HG03095 (cell line): ENCODE results near the gene CLHC1.

Source experiments
- ATAC-seq: cut with Tn5 transposase; IDR thresholded peaks from one replicate; pipeline ENCODE4 v1.9.1; 2021; ENCODE audit warnings: moderate library complexity; ENCODE audit not compliant: unreplicated experiment

The CLHC1 gene

GRCh38 chr2:55169915-55170314 lies 62.2 kb downstream of the CLHC1 start:
- ATAC-seq = no peak

GRCh38 chr2:55169359-55169758 lies 62.7 kb downstream of the CLHC1 start:
- no peak for ATAC-seq

GRCh38 chr2:55168221-55169154 lies 63.6 kb downstream of the CLHC1 start:
- ATAC-seq = peak; percentile 69

GRCh38 chr2:55165626-55166025 lies 66.5 kb downstream of the CLHC1 start:
- no peak for ATAC-seq

- ATAC-seq = no peak
These were observed 67.3 kb downstream of the CLHC1 start for GRCh38 chr2:55164534-55165480.

- ATAC-seq = no peak
These were observed 68.1 kb downstream of the CLHC1 start for GRCh38 chr2:55163941-55164390.

GRCh38 chr2:55163274-55163721 lies 68.8 kb downstream of the CLHC1 start:
- no peak for ATAC-seq

GRCh38 chr2:55162284-55163006 lies 69.6 kb downstream of the CLHC1 start:
- no peak for ATAC-seq

- no peak for ATAC-seq
These were observed 70.5 kb downstream of the CLHC1 start for GRCh38 chr2:55161295-55162210.

GRCh38 chr2:55160422-55160821 lies 71.7 kb downstream of the CLHC1 start:
- no peak for ATAC-seq

GRCh38 chr2:55159752-55160151 lies 72.3 kb downstream of the CLHC1 start:
- no peak for ATAC-seq

- peak; percentile 71 for ATAC-seq
These were observed 72.9 kb downstream of the CLHC1 start for GRCh38 chr2:55159037-55159651.

- ATAC-seq = no peak
These were observed 73.8 kb downstream of the CLHC1 start for GRCh38 chr2:55158111-55158814.

GRCh38 chr2:55157474-55157884 lies 74.6 kb downstream of the CLHC1 start:
- no peak for ATAC-seq

GRCh38 chr2:55156984-55157383 lies 75.1 kb downstream of the CLHC1 start:
- no peak for ATAC-seq

GRCh38 chr2:55156326-55156725 lies 75.8 kb downstream of the CLHC1 start:
- no peak for ATAC-seq

GRCh38 chr2:55155764-55156281 lies 76.3 kb downstream of the CLHC1 start:
- no peak for ATAC-seq

GRCh38 chr2:55155206-55155605 lies 76.9 kb downstream of the CLHC1 start:
- no peak for ATAC-seq
